A549 treated with CpdA at 1 μM for 4 hours (cell line): ENCODE measurements around the gene ANAPC16. TPM values are rescaled to one million over a fixed set of nuclear protein-coding genes. Genes with fewer than 3 reads are reported as not detected.

Source experiments
- total RNA-seq: library from RNA; stranded (reverse); fragments of 200-300 nt; extraction: Qiagen RNA extraction; gene quantifications from 5 replicates; pipeline ENCODE4 v1.2.3, GENCODE V29; 2022; ENCODE audit warnings: low read depth

The ANAPC16 gene
- 63.8 to 85.3 TPM (median 81.4 TPM) in 5 replicates for total RNA-seq

DNA sequence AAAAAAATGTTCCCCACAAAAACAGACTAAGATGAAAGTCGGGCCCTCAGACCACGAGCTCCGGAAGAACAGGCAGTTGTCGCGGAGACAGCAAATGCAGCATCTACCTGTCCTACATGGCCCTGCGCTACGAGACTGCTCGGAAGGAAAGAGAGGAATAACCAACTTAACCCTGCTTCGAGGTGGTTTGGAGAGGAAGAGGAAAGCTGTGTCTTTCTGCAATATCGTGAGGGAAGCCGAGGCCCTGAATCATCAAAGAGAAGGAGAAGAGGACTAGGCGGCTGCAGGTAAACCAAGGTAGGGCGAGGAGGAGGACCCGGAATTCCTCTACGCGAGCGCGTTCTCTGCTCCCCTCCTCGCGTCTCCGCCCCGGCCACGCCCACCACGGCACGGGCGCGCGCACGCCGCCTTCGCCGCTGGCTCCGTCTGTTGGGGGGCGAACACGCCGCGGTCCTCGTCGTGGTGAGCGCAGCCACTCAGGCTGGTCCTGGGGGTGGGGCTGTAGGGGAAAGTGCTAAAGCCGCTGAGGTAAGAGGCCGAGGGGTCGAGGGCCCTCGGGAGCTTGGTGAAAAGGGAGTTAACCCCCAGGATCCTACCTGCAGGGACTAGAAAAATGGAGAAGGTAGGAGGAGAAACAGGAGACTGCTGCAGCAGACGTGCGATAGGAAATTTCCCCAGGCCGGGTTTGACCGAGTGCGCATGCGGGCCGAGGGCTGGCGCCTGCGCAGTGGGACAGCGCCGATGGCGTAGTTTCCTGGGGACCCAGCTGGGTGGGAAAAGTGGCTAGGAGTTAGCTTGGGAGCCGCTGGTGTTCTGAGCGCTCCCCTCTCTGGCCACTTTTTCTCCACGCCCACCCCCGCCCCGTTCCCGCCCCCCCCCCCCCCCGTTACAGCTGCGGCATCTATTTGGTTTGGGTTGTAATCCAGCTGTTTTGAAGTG lies at the start of gene ANAPC16, which contains the start of gene ASCC1:
TSS of gene ANAPC16 (plus strand) at position 402 of the 939 bp plus-strand sequence. CDS start 7,903 bp downstream, outside the sequence.
TSS of gene ASCC1 (minus strand) at position 666 of the 939 bp plus-strand sequence. CDS start 2,978 bp downstream, outside the sequence.

DNA sequence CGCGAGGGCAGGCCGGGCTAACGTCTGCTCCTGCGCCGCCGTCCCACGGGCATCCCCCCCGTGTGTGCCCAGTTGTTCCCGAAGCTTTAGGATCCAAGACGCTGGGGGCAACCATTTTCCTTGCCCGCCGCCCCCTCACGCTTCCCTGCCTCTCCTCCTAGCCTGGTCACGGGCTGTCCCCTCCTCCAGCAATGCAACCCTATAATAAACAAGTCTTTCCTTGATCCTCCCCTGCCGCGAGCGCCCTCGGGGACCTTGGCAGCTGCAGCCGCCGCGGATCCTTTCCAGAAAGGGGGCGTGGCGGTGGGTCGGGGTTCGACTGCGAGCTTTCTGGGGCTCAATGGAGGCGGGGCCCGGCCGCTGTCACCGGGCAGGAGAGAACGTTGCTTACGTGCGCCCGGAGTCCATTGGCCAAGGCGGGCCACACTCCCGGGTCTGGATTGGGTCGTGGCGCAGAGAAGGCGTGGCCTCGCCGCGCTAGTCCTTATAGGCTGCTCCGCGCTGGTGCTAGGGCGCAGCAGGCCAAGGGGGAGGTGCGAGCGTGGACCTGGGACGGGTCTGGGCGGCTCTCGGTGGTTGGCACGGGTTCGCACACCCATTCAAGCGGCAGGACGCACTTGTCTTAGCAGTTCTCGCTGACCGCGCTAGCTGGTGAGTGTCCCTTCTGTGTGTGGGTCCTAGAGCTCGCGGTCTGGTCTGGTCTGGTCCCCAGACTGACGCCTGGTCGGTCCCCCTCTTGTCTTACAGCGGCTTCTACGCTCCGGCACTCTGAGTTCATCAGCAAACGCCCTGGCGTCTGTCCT lies 57.8 kb downstream of the ANAPC16 start, which contains the start of gene DDIT4:
TSS of gene DDIT4 (plus strand) at position 515 of the 803 bp plus-strand sequence. CDS start 293 bp downstream, outside the sequence.

Other genes starting within 250 kb of the ANAPC16 start
- gene SPOCK2, start 127.5 kb upstream of the ANAPC16 start, total RNA-seq, result 0.34 to 0.61 TPM (median 0.43 TPM) in 5 replicates
- 30.2 to 41.3 TPM (median 31.6 TPM) in 5 replicates for gene ASCC1, start 264 bp downstream of the ANAPC16 start, total RNA-seq
- 121 to 181 TPM (median 160 TPM) in 5 replicates for gene DDIT4, start 57.9 kb downstream of the ANAPC16 start, total RNA-seq
- gene DNAJB12, start 138.9 kb downstream of the ANAPC16 start, total RNA-seq, result 32.9 to 34.4 TPM (median 33.6 TPM) in 5 replicates